Omental fat pad (tissue), 4 donors: Measurements from ENCODE around the gene GPBP1. TPM values are rescaled to one million over a fixed set of nuclear protein-coding genes. Genes with fewer than 3 reads are reported as not detected.
"Not testable (repeated sequence)": the region's sequence is repeated elsewhere in the genome, so short reads cannot be mapped to it uniquely, and the experiment has no call there.

Source experiments
- ATAC-seq: fragments of 150-250 bp; one replicate; pipeline ENCODE4 v1.9.1; 2016; ENCODE audit warnings: mild to moderate bottlenecking, moderate library complexity; ENCODE audit not compliant: low FRiP score
- DNase-seq: peaks from one replicate; pipeline ENCODE4 v3.0.0-alpha.2; 2019; ENCODE audit warnings: low spot score
- CTCF ChIP-seq, 3 donors: fragments of 450-650 bp; IDR thresholded peaks; one replicate each; pipeline ENCODE4 v1.5.1; 2016 to 2017; ENCODE audit warnings: antibody characterized with exemption in 3 of 3, mild to moderate bottlenecking in 3 of 3, moderate library complexity in 2 of 3
- total RNA-seq, 4 donors: library from RNA; depleted of rRNA; stranded (reverse); fragments of >200 nt; gene quantifications; one replicate each; pipeline ENCODE4 v1.1.0, GENCODE V29; 2016

GPBP1 gene
- total RNA-seq, 4 donors from 2014 or later = 56.1 to 99.0 (median 83.3) TPM

- no peak for TF ChIP-seq CTCF (IDR thresholded peaks at IDR 0.05)
- DNase-seq (no peak), ATAC-seq (no peak)
Measured at GRCh38 chr5:57190593-57190992, 16.7 kb downstream of the GPBP1 start.

- no peak for TF ChIP-seq CTCF (IDR thresholded peaks at IDR 0.05)
- ATAC-seq (no peak), DNase-seq (no peak)
Measured at GRCh38 chr5:57191163-57191562, 17.3 kb downstream of the GPBP1 start.

- TF ChIP-seq CTCF (IDR thresholded peaks at IDR 0.05) = no peak
- no peak for ATAC-seq
- DNase-seq = no peak
Measured at GRCh38 chr5:57191986-57192385, 18.1 kb downstream of the GPBP1 start.

GRCh38 chr5:57192832-57193231 lies 19.0 kb downstream of the GPBP1 start:
- ATAC-seq, DNase-seq: not testable (repeated sequence)

- TF ChIP-seq CTCF (IDR thresholded peaks at IDR 0.05) = no peak
- DNase-seq (no peak), ATAC-seq (no peak)
Measured at GRCh38 chr5:57193757-57194413, 20.0 kb downstream of the GPBP1 start.

- ATAC-seq (no peak), DNase-seq (no peak)
- no peak for TF ChIP-seq CTCF (IDR thresholded peaks at IDR 0.05)
Measured at GRCh38 chr5:57194653-57195052, 20.8 kb downstream of the GPBP1 start.

- ATAC-seq (no peak), DNase-seq (no peak)
- TF ChIP-seq CTCF (IDR thresholded peaks at IDR 0.05) = no peak
Measured at GRCh38 chr5:57195060-57195459, 21.2 kb downstream of the GPBP1 start.
